CD4-positive, alpha-beta T cell treated with Interleukin-1 beta for 1 hour (primary cell): ENCODE measurements around the gene INTS6.

Experiments used
- DNase-seq, 2 donors: peaks; one replicate each; pipeline ENCODE4 v3.0.0-alpha.2; 2020 to 2022

INTS6 gene

GRCh38 chr13:51405176-51405575 is 47.7 kb downstream of the INTS6 start:
- DNase-seq: no peak

GRCh38 chr13:51397262-51397941 is 55.4 kb downstream of the INTS6 start:
- no peak for DNase-seq

- DNase-seq: no peak
These were observed 56.5 kb downstream of the INTS6 start for GRCh38 chr13:51396352-51396751.

- DNase-seq: no peak
These were observed 58.1 kb downstream of the INTS6 start for GRCh38 chr13:51394724-51395123.

- DNase-seq: no peak
These were observed 67.7 kb downstream of the INTS6 start for GRCh38 chr13:51385114-51385513.

GRCh38 chr13:51380269-51380668 is 72.6 kb downstream of the INTS6 start:
- DNase-seq: no peak

GRCh38 chr13:51373451-51373850 is 79.4 kb downstream of the INTS6 start:
- DNase-seq: no peak

- DNase-seq: no peak
These were observed 81.0 kb downstream of the INTS6 start for GRCh38 chr13:51371768-51372399.

- no peak for DNase-seq
These were observed 82.0 kb downstream of the INTS6 start for GRCh38 chr13:51370811-51371210.

GRCh38 chr13:51370116-51370515 is 82.7 kb downstream of the INTS6 start:
- no peak for DNase-seq

GRCh38 chr13:51364404-51365008 is 88.3 kb downstream of the INTS6 start:
- DNase-seq: no peak

GRCh38 chr13:51363625-51364024 is 89.2 kb downstream of the INTS6 start:
- DNase-seq: no peak

- no peak for DNase-seq
These were observed 91.7 kb downstream of the INTS6 start for GRCh38 chr13:51361106-51361505.

GRCh38 chr13:51360489-51360888 is 92.3 kb downstream of the INTS6 start:
- no peak for DNase-seq

- DNase-seq: no peak
These were observed 93.5 kb downstream of the INTS6 start for GRCh38 chr13:51359352-51359751.

- no peak for DNase-seq
These were observed 94.8 kb downstream of the INTS6 start for GRCh38 chr13:51357928-51358595.

GRCh38 chr13:51355217-51355616 is 97.6 kb downstream of the INTS6 start:
- DNase-seq: no peak

- no peak for DNase-seq
These were observed 103.8 kb downstream of the INTS6 start for GRCh38 chr13:51349016-51349415.

- DNase-seq: no peak
These were observed 104.5 kb downstream of the INTS6 start for GRCh38 chr13:51348069-51348967.

GRCh38 chr13:51347099-51347498 is 105.7 kb downstream of the INTS6 start:
- no peak for DNase-seq

GRCh38 chr13:51346397-51346796 is 106.4 kb downstream of the INTS6 start:
- no peak for DNase-seq

- DNase-seq: no peak
These were observed 109.4 kb downstream of the INTS6 start for GRCh38 chr13:51343475-51343874.

GRCh38 chr13:51342706-51343105 is 110.1 kb downstream of the INTS6 start:
- DNase-seq: no peak
